HG03108 (cell line): ENCODE data around the gene TPRN.

Experiments used
- ATAC-seq: cut with Tn5 transposase; IDR thresholded peaks from one replicate; pipeline ENCODE4 v1.9.1; 2021; ENCODE audit warnings: moderate library complexity; ENCODE audit not compliant: unreplicated experiment

Gene TPRN

DNA sequence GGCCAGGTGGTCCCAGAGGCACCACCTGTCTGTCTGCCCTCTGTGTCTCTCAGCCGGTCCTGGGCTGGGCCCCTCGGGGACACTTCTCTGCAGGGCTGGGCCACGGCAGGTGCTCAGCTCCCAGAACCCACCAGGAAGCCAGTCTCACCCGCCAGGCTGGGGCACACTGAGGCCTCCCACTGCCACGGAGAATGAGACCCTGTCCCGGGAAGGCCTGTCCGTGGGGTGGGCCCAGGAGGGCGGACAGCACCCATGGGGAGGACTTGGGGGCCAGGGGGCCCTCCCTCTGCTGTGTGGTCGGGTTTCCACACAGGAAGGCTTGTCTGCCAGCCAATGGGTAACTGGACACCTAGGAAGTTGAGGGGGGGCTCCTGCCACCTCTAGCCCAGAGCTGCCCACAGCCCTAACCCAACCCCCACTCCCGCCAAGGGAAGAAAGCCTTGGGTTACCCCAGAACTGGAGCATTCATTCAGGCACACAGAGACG is 36.4 kb upstream of the TPRN start:
- no peak for ATAC-seq

DNA sequence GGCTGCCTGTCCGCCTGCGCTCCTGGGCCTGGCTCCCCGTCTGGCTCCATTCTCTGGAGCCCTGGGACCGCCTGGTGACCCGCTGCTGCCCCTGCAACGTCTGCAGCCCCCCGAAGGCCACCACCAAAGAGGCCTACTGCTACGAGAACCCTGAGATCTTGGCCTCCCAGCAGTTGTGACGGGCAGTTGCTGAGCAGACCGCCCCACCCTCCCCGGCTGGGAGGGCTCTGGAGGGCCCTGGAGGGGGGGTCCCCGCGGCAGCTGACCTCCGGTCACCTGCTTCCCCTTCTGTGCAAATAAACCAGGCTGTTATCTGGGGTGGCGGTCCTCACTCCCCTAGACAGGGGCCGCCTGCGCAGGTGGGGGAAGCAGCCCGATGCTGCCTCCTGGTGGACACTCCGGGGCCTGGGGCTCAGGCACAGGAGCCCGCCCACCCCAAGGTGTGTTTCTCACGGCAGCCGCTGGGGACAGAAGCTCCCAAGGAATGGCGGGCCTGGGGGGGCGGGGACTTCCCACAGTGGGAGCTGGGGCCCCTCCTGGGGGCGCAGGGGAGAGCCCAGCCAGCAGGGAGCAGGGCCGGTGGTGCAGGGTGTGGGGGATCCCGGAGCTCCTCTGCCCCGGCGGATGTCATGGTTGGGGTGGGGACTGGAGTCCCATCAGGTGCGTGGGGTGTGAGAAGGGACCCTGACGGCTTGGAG is 35.8 kb upstream of the TPRN start:
- no peak for ATAC-seq

DNA sequence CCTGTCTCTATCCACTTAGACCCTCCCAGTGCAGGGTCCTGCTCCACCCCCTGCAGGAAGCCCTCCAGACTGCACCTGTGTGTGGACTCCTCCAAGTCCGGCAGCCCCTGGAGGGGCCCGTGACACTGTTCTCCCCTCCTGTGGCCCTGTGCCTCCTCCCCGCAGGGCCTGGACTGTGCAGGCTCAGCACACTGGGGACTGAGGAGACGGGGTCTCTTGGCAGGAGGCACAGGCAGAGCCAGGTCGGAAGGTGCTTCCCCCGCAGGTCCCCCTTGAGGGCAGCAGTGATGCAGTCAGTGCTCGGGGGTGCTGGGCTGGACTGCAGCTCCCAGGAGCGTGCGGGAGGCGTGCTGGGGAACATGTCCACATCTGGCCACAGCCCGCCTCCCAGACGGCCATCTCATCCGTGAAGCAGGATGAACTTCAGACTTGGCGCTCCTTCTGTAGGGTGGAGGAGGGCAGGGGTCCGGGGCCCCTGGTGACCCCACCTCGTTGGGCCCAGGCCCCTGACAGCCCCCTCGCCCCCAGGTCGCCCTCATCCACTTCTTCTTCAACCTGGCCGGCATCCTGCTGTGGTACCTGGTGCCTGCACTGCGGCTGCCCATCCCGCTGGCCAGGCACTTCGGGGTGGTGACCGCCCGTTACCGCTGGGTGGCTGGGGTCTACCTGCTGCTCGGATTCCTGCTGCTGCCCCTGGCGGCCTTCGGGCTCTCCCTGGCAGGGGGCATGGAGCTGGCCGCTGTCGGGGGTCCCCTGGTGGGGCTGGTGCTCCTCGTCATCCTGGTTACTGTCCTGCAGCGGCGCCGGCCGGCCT is 35.1 kb upstream of the TPRN start:
- ATAC-seq, result no peak

DNA sequence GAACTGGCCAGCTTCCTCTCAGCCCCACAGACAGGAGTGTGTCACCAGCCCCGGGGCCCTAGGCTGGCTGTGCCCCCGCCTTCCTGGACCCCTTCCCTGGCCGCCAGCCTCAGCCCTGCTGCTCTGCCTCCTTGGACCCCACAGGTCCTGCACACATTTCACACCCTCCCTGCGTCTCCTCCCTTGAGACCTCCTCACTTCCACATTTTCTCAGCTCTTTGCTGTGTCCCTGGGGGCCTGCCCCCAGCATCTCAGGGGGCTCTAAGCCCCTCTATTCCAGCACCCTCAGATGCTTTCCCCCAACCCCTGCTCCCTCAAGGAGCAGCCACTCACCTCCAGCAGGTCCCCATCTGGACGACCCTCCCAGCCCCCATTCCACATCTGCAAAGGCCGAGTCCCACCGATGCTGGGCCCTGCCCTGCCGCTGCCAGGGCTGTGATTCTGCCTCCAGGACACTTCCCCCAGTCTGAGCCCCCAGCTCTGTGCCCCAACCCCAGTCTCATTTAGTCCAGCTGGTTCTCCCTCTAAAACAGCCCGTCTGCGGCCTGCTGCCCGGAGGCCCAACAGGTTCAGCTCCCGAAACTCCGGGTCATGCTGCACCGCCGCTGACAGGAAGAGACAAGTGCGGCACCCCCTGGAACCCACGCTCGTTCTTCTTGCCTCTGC is 34.4 kb upstream of the TPRN start:
- no peak for ATAC-seq

DNA sequence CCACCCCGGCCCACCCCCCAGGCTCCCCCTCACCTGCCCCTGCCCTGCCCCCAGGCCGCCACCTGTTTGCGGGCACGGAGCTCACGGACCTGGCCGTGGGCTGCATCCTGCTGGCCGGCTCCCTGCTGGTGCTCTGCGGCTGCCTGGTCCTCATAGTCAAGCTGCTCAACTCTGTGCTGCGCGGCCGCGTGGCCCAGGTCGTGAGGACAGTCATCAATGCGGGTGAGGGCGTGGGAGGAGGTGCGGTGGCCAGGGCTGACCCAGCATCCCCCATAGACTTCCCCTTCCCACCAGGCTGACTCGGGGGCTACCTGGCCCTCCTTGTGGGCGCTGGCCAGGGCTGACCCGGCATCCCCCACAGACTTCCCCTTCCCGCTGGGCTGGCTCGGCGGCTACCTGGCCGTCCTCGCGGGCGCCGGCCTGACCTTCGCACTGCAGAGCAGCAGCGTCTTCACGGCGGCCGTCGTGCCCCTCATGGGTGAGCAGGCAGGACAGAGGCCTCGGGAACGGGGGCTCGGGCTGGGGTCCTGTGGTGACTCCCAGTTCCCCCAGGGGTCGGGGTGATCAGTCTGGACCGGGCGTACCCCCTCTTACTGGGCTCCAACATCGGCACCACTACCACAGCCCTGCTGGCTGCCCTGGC is 33.6 kb upstream of the TPRN start:
- ATAC-seq, result no peak

DNA sequence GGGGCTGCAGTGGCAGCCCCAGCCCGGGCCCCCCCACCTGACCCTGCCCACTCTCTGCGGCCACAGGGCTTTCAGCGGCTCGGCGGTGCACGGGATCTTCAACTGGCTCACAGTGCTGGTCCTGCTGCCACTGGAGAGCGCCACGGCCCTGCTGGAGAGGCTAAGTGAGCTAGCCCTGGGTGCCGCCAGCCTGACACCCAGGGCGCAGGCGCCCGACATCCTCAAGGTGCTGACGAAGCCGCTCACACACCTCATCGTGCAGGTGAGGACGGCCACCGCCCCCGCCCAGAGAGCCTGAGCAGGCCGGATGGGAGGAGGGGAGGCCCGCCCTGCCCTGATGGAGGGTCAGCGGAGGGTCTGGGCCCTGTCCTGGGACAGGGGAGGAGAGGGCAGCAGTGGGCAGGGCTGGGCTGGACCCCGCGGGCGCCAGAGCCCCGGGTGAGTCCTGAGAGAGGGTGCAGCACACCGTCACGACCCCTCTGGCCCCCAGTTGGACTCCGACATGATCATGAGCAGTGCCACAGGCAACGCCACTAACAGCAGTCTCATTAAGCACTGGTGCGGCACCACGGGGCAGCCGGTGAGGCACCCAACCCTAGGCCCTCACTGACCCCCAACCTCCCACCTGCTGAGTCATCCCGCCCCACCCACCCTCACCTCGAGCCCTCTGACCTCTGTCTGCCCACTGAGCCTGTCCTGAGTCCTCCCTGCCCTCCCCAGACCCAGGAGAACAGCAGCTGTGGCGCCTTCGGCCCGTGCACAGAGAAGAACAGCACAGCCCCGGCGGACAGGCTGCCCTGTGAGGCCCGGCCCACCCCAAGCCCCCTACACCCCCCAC is 32.8 kb upstream of the TPRN start:
- ATAC-seq, result no peak

DNA sequence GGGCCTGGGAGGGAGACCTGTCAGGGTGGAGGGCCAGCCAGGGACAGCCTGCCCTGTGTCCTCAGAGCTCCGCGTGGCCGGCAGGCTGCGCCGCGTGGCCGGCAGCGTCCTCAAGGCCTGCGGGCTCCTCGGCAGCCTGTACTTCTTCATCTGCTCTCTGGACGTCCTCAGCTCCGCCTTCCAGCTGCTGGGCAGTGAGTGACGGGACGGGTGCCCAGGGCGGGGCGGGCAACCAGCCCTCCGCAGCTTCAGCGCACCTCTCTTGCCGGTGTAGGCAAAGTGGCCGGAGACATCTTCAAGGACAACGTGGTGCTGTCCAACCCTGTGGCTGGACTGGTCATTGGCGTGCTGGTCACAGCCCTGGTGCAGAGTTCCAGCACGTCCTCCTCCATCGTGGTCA is 32.0 kb upstream of the TPRN start:
- ATAC-seq, result no peak

DNA sequence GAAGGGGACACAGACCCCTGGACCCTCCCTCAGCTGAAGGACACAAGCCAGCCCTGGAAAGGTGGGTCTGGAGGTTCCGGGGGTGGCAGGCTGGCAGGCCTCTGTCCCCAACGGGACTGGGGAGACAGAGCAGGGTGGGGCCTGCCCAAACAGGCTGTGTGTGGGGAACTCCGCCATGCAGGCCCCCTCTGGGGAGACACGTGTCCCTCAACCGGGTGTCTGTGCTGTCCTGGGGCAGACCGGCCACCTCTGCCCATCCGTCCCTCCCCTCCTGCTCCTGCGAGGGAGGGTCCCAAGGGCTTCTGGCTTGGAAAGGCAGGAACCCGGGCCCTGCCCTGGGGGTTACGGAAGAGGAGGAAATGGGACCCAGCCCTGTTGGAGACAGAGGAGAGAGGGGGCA is 31.6 kb upstream of the TPRN start:
- no peak for ATAC-seq

DNA sequence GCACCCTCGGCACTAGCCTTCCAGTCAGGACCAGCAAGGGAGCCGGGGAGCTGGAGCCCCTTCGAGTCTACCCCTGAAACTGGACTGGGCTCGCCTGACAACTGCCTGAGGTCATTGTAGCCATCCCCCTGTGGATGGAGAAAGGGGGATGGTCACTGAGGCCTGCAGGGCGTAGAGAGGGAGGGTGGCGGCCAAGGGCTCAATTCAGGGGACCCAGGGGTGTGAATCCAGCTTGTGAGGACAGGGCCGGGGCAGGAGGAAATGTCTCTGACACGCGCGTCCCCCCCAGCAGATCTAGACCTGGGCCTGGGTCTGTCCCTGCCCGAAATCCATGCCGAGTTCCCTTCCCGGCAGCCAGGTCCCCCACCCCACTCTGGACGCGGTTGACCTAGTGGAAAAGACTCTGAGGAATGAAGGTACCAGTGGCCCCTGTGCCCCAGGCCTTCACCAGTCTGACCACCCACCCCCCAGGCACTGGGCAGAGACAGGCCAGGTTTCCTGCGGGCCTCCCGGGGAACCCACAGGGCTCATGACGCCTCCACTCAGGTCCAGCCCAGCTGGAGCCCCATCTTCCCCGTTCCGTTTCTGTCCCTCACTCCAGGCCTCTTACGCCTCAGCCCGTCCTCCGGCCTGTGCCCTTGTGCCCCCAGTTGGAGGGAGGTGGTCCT is 31.0 kb upstream of the TPRN start:
- ATAC-seq, result no peak

DNA sequence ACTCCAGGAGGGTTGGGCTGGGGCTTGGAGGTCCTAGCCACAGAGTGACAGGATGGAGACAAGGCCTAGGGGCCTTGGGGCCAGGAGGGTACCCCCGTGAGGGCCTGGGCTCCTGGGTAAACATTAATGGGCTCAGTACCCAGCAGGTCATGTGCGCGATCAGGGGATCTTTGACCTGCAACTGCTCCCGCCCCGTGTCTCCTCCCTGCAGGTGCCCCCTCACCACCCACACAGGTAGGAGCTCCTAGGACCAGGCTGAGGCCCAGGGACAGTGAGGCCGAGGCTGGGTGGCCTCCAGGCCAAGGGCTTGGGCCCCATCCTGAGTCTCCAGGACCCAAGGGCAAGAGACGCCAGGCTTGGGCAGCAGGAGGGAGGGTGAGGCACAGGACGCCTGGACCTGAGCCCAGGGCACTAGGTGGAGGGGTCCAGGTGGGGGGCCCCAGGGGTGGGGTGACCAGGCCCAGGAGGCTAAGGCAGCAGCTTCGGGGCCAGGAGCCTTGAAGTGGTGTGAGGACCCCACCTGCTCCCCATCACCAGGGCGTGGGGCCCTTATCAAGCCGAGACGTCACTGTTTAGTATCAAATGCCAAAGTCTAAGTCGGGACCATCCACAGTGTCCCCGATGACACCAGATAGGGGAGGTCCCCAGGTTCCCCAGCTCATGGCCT is 30.3 kb upstream of the TPRN start, which contains the start of gene SLC34A3:
TSS of gene SLC34A3 (plus strand) at position 197 of the 667 bp plus-strand sequence. CDS start 802 bp downstream, outside the sequence.
- no peak for ATAC-seq

DNA sequence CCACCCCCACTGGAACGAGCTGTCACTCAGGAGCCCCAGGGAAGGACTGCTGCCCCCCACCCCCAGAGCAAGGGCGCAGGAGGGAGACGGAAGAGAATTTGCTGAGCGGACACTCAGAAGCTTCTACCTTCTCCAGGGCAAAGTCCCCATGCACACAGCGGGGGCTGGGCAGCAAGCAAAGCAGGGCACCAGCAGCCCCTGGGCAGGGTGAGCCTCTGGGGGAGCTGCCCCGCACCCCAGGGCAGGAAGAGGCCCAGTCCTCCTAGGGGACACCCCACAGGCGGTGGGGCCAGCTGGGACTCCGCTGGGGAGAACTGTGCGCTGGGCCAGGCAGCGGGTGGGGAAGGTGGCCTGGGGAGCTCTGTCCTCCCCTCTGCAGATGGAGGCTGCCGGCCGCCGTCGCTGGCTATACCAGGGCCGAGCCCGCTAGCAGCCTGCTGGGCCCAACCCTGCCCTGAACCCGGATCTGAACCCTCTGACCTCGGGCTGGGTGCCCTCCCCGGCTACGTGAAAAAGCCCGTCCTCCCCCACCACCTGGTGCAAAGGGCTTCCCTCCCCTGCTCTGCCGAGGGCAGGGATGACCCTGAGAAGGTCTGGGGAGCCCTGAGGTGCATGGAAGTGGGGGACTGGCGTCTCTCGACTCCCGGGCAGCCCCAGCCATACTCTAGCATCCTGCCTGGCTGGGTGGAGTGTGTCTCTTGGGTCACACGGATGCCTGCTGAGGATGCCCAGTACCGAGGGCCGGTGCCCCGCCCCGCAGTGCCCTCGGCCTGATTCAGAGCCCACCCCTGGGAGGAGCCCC is 29.6 kb upstream of the TPRN start:
- ATAC-seq, result no peak

DNA sequence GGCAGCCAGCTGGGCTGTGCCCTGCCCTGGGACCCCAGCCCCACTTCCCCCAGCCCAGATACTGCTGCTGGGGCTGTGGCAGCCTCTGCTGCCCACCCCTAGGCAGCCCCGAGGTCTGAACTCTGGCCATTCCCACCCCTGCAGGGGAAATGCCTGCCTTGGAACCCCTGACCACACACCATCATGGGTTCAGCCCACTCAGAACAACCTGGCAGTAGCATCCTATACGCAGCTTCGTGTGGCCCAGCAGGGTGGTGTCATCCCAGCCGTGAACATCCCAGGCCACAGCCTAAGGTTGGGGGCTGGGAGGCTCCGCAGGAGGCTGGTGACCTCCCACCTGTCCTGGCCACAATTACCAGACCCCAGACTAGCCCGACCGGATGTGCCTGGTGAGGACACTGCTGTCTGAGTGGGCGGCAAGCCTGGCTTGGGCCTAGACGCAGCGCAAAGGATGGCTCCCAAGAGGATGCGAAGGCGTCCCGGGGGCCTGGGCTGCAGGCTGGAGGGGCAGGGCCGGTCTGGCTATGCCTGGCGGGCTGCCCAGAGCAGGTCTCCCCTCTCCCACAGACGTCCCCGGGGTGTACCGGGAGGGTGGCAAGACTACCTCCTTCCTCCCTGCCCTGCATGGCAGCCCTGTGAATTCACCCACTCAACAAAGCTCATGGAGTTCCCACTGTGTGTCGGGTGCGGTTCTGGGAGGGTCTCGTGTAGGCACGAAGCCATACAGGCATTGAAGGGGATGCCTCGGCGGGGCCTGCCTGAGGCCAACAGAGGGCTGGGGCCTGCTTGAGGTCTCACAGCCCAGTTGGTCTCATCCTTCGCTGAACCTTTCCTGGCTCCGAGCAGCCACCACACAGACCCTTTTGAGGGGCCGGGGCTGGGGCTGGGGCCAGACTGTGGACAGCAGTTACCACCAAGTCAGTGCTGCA is 28.7 kb upstream of the TPRN start:
- ATAC-seq, result no peak

DNA sequence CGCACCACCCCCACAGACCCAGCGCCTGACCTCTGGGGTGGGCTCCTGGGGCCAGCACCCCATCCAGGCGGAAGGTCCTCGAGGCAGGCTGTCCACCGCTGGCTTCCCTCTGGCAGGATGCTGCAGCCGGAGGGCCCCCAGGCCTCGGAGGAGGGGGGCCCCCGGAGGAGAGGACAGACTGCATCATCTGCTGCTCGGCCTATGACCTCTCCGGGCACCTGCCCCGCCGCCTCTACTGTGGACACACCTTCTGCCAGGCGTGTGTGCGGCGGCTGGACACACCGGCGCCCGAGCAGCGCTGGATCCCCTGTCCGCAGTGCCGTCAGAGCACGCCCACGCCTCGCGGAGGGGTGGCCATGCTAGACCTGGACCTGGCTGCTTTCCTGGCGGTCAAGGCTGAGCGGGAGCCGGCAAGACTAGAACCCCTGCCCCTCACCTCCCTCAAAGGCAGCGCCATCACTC is 28.0 kb upstream of the TPRN start:
- no peak for ATAC-seq

DNA sequence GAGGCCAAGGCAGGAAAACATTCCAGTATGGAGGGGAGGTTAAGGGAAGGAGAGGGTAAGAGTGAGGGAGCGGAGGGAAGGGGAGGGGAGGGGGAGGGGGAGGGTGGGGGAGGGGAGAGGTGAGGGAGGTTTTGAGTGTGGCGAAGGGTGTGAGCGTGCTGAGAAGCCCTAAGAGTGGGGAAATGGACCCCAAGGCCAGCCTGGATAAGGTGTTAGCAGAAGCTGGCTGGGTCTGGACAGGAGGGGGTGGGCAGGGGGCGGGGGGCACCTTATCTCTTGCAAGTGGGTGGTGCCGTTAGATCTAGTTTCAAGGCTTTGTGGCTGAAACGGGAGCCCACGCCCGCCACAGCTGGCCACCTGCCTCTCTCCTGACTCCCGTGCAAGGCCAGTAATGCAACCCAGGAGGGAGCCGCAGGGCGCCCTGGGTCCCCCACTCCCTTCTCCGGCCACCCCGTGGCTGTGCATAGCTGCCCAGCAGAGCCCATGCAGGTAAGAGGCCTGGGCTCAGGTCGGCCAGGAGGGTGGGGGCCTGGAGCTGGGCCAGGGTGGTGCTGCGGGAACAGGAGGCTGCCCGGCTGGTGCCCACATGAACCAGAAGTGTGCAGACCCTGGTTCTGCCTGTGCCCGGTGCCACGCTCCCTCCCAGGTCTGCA is 27.4 kb upstream of the TPRN start:
- ATAC-seq, result no peak

DNA sequence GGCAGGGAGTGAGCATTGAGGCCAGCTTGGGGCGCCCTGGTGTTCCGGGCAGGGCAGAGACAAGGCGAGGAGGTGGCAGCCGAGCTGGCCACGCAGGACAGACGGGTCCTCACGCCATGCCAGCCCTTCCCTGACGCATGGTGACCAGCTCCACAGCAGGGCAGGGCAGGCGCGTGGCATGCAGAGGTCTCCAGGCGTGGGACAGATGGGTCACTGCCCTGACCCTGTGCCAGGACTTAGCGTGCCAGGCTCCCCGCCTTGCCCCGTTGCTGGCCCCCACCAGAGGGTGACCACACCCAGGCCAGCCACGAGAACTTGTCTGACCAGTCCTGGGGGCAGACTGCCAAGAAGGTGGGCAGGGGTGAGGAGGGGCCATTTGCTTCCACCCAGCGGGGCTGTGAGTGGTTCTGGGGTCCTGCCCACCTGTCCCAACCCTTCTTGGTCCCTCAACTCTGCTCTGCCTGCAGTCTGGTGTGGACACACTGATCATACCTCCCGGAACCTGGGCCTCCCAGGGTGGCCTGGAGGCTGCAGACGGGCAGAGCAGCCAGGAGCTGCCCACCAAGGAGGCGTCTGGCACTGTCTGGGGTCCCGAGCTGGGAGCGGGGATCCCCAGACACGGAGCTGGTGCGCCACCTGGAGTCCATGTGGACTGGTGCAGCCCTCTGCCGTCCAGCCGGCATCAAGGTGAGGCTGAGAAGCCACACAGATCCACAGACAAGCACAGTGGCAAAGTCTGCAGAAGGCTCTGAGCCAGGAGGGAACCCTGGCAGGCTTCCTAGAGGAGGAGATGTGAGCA is 26.7 kb upstream of the TPRN start, which contains the start of gene RNF224:
TSS of gene RNF224 (plus strand) at position 449 of the 799 bp plus-strand sequence. CDS start 834 bp downstream, outside the sequence.
- no peak for ATAC-seq
